Renal cortex interstitium (tissue), 15 donors: Measurements from ENCODE around the gene PRPS2. TPM values are rescaled to one million over a fixed set of nuclear protein-coding genes. Genes with fewer than 3 reads are reported as not detected.

ENCODE experiments used
- DNase-seq, 11 donors: peaks; one replicate each; pipeline ENCODE4 v3.0.0-alpha.2; 2013; ENCODE audit warnings: low read depth in 9 of 11, low spot score in 4 of 11; ENCODE audit errors: extremely low read depth in 1 of 11
- long read RNA-seq, 16 experiments: transcript quantifications; one replicate each; lab custom pipeline, GENCODE V29; 2026
- polyA plus RNA-seq, 3 donors: library from polyadenylated mRNA; unstranded; fragments of 120-200 nt; gene quantifications; one replicate each; pipeline ENCODE4 v1.2.1, GENCODE V29; 2013; ENCODE audit not compliant: insufficient read length in 3 of 3

Gene PRPS2
- polyA plus RNA-seq = 100 to 1,000 TPM in 2 of 3 donors, 10 to 100 TPM in 1; 94.3 to 147 (median 105) TPM
- long read RNA-seq, donor 1, transcript PRPS2-202 (7 exons, 2,511 nt) = major isoform, 17 of 22 reads
- long read RNA-seq, donor 1, partial matches to known transcripts = 0 of 22 reads
- long read RNA-seq, donor 1, other reads (novel, unspliced or antisense) = 0 of 22 reads
- long read RNA-seq, donor 2, transcript PRPS2-202 (7 exons, 2,511 nt) = major isoform, 21 of 24 reads
- long read RNA-seq, donor 2, partial matches to known transcripts = 0 of 24 reads
- long read RNA-seq, donor 2, other reads (novel, unspliced or antisense) = 0 of 24 reads
- long read RNA-seq, donor 3, transcript PRPS2-202 (7 exons, 2,511 nt) = major isoform, 31 of 34 reads
- long read RNA-seq, donor 3, partial matches to known transcripts = 0 of 34 reads
- long read RNA-seq, donor 3, other reads (novel, unspliced or antisense) = 0 of 34 reads
- long read RNA-seq, donor 4, transcript PRPS2-202 (7 exons, 2,511 nt) = major isoform, 21 of 23 reads
- long read RNA-seq, donor 4, partial matches to known transcripts = 0 of 23 reads
- long read RNA-seq, donor 4, other reads (novel, unspliced or antisense) = 0 of 23 reads
- long read RNA-seq, donor 5, transcript PRPS2-202 (7 exons, 2,511 nt) = major isoform, 64 of 87 reads
- long read RNA-seq, donor 5, transcript PRPS2-203 (7 exons, 1,348 nt) = minor isoform, 11 of 87 reads
- long read RNA-seq, donor 5, partial matches to known transcripts = 12 of 87 reads
- long read RNA-seq, donor 5, other reads (novel, unspliced or antisense) = 0 of 87 reads
- long read RNA-seq, donor 6, transcript PRPS2-202 (7 exons, 2,511 nt) = major isoform, 32 of 42 reads
- long read RNA-seq, donor 6, partial matches to known transcripts = 5 of 42 reads
- long read RNA-seq, donor 6, other reads (novel, unspliced or antisense) = 0 of 42 reads
- long read RNA-seq, donor 7, transcript PRPS2-202 (7 exons, 2,511 nt) = major isoform, 20 of 205 reads
- long read RNA-seq, donor 7, transcript PRPS2-203 (7 exons, 1,348 nt) = minor isoform, 5 of 205 reads
- long read RNA-seq, donor 7, partial matches to known transcripts = 179 of 205 reads
- long read RNA-seq, donor 7, other reads (novel, unspliced or antisense) = 0 of 205 reads
- long read RNA-seq, donor 8, transcript PRPS2-202 (7 exons, 2,511 nt) = major isoform, 37 of 51 reads
- long read RNA-seq, donor 8, transcript PRPS2-203 (7 exons, 1,348 nt) = minor isoform, 8 of 51 reads
- long read RNA-seq, donor 8, partial matches to known transcripts = 6 of 51 reads
- long read RNA-seq, donor 8, other reads (novel, unspliced or antisense) = 0 of 51 reads
- long read RNA-seq, donor 9, transcript PRPS2-202 (7 exons, 2,511 nt) = major isoform, 35 of 45 reads
- long read RNA-seq, donor 9, partial matches to known transcripts = 6 of 45 reads
- long read RNA-seq, donor 9, other reads (novel, unspliced or antisense) = 0 of 45 reads
- long read RNA-seq, donor 10, transcript PRPS2-202 (7 exons, 2,511 nt) = major isoform, 26 of 30 reads
- long read RNA-seq, donor 10, partial matches to known transcripts = 0 of 30 reads
- long read RNA-seq, donor 10, other reads (novel, unspliced or antisense) = 0 of 30 reads
- long read RNA-seq, donor 11, transcript PRPS2-202 (7 exons, 2,511 nt) = major isoform, 9 of 9 reads
- long read RNA-seq, donor 11, partial matches to known transcripts = 0 of 9 reads
- long read RNA-seq, donor 11, other reads (novel, unspliced or antisense) = 0 of 9 reads
- long read RNA-seq, donor 12, transcript PRPS2-202 (7 exons, 2,511 nt) = major isoform, 8 of 10 reads
- long read RNA-seq, donor 12, partial matches to known transcripts = 0 of 10 reads
- long read RNA-seq, donor 12, other reads (novel, unspliced or antisense) = 0 of 10 reads
- long read RNA-seq, donor 13, transcript PRPS2-203 (7 exons, 1,348 nt) = minor isoform, 5 of 50 reads
- long read RNA-seq, donor 13, transcript PRPS2-202 (7 exons, 2,511 nt) = major isoform, 40 of 50 reads
- long read RNA-seq, donor 13, partial matches to known transcripts = 5 of 50 reads
- long read RNA-seq, donor 13, other reads (novel, unspliced or antisense) = 0 of 50 reads
- long read RNA-seq, donor 14, transcript PRPS2-202 (7 exons, 2,511 nt) = major isoform, 37 of 182 reads
- long read RNA-seq, donor 14, transcript PRPS2-203 (7 exons, 1,348 nt) = minor isoform, 6 of 182 reads
- long read RNA-seq, donor 14, partial matches to known transcripts = 139 of 182 reads
- long read RNA-seq, donor 14, other reads (novel, unspliced or antisense) = 0 of 182 reads
- long read RNA-seq, donor 15, transcript PRPS2-202 (7 exons, 2,511 nt) = major isoform, 18 of 20 reads
- long read RNA-seq, donor 15, partial matches to known transcripts = 0 of 20 reads
- long read RNA-seq, donor 15, other reads (novel, unspliced or antisense) = 0 of 20 reads
- long read RNA-seq, donor 16, transcript PRPS2-202 (7 exons, 2,511 nt) = major isoform, 78 of 282 reads
- long read RNA-seq, donor 16, transcript PRPS2-203 (7 exons, 1,348 nt) = minor isoform, 7 of 282 reads
- long read RNA-seq, donor 16, partial matches to known transcripts = 197 of 282 reads
- long read RNA-seq, donor 16, other reads (novel, unspliced or antisense) = 0 of 282 reads

DNA sequence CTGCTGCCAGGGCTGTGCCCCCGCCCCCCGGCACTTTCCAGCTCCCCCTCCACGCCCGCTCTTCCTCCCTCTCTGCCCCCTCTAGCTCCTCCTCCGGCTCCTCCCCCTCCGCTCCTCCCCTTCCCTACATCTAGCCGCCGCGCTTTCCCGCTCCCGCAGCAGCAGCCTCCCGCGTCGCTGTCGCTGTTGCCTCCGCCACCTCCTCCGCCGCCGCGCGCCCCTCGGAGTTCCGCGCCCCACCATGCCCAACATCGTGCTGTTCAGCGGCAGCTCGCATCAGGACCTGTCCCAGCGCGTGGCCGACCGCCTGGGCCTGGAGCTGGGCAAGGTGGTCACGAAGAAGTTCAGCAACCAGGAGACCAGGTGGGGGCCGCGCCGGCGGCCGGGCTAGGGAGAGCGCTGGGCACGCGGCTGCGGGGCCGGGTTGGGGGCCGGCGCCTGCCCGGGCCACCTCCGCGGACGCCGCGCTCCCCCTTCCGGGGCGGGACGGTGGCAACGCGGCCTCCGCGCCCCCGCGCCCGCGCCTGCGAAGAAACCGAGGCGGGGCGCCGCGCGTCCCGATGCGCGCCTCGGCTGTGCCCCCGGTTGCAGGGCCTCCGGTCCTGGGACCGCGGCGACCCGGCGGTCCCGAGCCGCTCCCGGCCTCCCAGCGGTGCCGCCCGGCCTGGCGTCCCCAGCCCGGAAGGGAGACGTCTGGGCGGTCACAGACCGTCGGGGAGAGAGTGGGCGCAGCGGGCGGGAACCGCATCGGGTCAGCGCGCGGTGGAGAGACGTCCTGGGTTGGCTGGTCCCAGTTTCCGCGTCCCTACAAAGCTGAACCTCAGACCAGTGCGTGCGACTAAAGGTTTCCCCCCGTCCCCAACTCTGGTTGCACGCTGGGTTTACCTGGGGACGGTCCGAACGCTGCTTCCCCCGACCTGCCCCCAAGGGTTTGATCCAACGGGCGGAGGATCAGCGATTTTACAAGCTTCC, at the start of gene PRPS2:
Gene PRPS2 (plus strand): TSS at position 156 of the 972 bp plus-strand sequence. CDS start 86 bp downstream, at position 242.
- DNase-seq = peak in 4 of 11 donors; percentile 24 to 54 (median 44)

DNA sequence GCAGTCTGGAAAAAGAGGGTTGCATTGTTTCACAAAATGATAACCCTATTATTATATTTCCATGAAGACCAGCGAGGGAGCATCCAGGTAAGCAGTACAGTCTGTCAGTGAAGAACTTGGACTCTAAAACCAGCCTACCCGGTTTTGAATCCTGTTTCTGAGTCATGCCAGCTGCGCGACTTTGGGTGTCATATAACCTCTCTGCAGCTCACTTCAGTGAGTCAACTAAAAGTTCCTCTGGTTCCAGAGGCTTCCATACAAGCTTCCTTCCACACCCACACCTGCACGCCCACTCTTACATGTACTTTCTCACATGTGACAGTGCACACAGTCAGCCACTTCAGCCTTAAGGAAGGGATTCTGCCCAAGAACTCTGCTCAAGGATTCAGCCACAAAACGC, 49.8 kb upstream of the PRPS2 start:
- no peak for DNase-seq

DNA sequence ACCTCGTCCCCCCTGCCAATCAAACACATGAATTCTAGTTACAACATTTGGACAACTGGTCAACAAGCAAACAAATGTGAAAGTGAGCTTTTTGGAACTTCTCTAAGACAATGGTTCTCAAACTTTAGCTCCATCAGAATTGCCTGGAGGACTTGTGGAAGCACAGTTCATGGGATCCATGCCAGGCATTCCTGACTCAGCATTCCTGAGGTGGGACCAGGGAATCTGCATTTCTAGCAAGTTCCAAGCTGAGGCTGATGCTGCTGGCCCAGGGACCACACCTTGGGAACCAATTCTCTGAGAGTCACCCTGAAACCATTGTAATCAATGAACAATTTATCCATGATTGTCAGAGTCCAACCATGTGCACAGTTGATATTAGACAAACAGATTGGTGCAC, 43.8 kb upstream of the PRPS2 start:
- no peak for DNase-seq

DNA sequence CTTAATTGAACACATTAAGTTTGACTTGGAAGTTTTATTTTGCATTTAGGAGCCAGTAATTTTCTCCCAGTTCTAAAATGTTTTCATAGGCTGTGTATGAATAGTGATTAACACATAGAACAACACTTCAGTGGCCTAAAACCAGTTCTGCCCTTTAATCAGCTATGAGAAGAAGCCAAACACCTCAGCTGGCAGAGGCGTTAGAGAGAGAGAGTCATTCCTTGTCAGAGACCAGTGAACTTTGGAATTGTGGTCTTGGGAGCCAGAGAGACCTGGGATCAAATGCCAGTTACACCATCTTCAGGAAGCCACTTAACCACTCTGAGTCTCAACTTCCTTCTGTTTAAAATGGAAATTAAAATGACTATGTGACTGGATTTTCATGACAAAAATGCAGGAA, 39.3 kb upstream of the PRPS2 start:
- no peak for DNase-seq

DNA sequence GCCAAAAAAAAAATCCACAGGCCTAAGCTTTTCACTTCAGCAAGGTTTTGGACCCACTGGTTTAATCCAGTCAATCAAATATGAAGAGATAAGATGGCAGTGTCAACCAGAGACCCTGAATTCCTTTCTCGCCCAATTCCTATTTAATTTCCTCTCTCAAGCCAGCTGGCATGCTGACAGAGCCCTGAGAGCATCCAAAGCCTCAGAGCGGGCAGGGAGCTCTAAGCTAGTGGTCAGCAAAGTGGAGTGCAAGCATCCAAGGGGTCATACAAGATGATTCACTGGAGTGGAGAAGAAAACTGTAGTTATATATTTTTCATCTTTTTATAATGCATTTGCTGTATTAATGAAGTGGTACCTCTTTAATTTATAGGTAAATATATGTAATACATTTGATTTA, 37.8 kb upstream of the PRPS2 start:
- DNase-seq = no peak

DNA sequence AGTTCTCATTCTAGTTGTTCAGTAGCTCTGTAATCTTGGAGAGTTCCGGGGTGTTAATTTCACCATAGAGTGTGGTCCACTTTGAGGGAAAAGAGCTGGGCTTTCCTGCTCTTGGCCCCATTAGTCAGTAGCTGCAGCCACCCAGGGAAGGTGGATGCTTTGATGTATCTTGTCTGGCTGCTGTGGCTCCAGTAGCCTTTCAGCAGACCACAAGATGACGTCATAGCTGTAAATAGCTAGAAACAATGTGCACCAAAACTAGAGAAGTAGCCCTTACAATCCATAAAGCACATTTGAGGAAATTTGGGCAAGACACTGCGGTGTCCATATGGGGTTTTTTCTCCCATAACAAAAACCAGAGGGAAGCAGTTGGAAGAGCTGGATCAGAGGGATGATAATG, 32.9 kb upstream of the PRPS2 start:
- DNase-seq = no peak

DNA sequence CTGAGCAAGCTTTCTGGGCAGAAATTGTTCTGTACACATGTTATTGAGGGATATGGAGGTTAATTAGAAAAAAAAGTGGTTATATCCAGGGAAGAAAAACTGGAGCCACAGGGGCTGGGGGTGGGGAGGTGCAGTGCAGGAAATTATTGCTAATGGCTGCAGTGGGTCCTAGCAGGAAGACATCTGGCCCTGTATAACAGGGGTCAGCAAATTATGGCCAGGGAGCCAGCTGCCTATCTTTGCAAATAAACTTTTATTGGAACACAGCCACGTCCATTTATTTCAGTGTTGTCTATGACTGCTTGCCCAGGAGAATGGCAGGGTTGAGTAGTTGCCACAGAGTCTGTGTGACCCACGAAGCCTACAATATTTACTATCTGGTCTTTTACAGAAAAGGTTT, 23.4 kb upstream of the PRPS2 start:
- no peak for DNase-seq

DNA sequence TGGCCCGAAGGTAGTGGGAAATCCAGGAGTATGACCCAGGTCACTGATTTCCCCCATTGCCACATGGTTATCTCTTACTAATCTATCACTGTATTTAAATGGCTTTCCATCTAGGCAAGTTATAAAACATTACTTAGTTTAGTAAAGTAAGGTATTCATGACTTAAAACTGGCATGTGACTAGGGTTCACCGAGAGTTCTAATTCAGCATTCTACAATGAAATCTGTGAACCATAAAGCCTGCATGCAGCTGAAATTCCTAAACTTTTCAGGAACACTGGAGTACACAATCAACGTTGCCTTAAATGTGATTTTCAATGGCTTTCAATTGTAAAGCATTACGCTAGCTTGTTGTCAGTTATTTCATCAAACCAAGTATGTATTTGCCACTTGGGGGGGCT, 22.7 kb upstream of the PRPS2 start:
- DNase-seq = no peak

DNA sequence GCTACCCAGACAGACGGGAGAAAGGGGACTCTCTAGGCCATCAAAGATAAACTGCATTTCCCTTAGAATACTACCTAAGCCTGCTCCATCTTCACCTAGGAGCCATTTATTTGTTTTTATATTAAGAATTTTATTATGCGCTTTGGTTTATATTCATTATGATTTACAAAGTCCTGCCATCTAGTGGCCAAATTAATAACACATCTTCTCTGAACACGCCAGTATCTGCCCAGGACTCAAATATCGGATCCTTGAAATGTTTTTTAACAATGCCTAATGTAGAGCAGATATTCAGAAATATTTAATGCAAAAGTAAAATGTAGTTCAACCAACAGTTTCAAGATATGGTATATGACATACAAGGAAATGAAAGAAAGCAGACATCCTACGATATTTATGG, 20.8 kb upstream of the PRPS2 start:
- no peak for DNase-seq

DNA sequence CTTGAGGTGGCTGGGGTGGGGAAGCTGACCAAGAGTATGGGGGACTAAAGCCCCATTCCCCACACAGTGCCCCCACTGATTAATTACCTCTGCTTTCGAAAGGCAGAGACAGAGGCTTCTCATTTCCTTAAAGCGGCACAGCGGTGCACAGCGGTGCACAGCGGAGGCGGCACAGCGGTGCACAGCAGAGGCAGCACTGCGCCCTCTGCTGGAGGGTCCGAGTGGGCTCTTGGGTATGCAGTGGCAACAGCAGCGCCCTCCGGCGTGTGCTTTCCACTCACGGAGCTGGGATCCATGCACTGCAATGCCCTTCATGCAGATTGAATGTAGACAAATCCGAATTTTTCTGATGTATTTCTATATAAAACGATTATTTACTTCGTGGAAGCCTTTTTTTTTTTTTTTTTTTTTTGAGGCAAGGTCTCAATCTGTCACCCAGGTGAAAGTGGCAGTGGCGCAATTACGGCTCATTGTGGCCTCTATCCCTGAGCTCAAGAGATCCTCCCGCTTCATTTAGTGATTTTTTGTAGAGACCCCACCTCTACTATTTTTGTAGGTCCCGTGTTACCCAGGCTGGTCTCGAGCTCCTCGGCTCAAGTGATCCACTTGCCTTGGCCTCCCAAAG, 19.7 kb upstream of the PRPS2 start:
- DNase-seq = no peak

DNA sequence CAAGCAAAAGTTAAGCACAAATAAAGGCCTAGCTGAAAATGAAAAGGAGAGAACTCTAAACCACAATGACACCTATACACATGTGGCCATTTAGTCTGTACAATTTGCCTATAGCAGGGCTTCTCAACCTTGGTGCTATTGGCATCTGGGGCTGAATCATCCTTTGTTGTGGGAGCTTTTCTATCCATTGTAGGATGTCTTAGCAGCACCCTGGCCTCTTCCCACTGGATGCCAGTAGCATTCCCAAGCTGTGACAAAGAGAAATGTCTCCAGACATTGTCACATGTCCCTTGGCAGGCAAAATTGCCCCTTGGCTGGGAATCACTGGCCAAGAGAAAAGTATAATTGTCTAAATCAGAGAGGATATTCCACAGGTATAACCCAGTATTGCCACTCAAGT, 13.5 kb upstream of the PRPS2 start:
- DNase-seq = no peak

DNA sequence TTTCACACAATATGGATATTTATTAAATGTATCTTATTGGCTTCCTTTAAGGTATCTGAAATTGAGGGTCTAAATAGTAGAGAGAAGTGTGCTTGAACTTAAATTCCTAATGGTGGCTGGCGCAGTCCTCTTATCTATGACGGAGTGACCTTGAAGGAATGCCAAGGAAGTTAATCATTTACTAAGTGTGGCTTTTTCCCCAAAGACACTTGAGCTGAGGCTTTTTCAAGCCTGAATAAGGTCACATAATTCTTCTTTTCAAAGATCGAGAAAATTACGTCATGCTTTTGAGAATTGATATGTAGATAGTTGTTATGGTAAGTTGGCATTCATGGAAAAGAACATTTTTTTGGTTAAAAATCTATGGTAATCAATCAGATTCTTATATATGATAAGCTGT, 11.7 kb upstream of the PRPS2 start:
- no peak for DNase-seq

DNA sequence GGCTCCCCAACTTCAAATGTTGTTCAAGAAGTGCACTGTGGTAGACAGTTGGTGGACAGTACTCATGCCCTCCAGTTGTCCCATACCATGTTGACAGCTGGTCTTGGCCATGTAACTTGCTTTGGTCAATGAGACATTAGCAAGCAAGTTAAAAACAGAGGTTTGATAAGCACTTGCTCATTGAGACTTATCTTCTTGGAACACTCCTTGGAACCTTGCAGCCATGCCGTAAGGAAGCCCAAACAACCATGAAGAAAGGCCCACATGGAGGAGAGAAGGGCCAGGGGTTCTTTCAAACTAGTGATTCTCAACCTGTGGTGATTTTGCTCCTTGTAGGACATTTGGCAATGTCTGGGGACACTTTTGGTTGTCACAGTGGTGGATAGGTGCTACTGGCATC, 2.6 kb upstream of the PRPS2 start:
- DNase-seq = no peak

DNA sequence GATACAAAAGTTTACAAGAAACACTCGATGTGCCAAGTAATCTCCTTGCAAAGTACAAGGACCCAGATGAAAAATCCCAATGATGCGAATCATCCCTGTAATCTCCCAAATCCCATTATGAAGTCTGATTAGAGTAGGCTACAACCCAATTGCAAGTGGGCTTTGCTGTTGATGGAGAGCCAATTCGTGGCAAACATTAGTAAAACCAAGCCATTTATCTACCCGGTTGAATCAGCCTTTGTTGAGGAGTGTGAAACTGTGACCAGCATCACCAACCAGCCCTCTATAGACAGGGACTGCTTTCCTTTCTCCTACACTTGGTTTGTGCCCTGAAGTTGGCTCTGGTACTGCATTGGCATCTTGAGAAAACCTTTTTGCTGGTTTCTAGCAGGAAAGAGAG, 1.2 kb upstream of the PRPS2 start:
- DNase-seq = no peak

DNA sequence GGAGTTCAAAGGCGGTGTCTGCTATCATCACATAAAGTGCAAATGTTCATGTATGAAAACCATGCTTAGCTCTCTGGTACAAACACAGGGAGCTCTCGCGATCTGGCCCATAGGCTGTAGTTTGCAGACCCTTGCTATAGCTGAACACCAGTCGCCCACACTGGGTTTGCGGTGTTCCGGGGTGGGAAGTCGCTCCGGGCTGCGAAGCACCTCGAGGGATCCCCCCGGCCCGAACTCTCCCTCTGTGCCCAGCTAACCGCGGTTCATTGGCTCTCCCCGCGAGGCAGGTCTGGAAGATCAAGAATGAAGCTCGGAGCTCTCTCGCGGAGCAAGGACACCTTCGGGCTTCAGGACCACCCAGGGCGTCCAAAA, 341 bp upstream of the PRPS2 start:
- DNase-seq = no peak
